Liver (tissue), 9 donors: ENCODE data around the gene GIPC2. TPM values are rescaled to one million over a fixed set of nuclear protein-coding genes. Genes with fewer than 3 reads are reported as not detected.

Experiments used
- DNase-seq: peaks from one replicate; pipeline ENCODE4 v3.0.0-alpha.2; 2017; ENCODE audit warnings: low spot score
- H3K27ac ChIP-seq, 2 donors: one replicate each; pipeline ENCODE4 v1.7.0; 2013; ENCODE audit warnings: inconsistent platforms in 2 of 2, low read length in 2 of 2, control low read depth in 1 of 2, low read depth in 1 of 2, mild to moderate bottlenecking in 1 of 2
- H3K27me3 ChIP-seq, 4 donors: one replicate each; pipeline versions ENCODE4 v1.6.1 to v1.7.0; 2013; ENCODE audit warnings: low read length in 3 of 4, inconsistent platforms in 1 of 4, mild to moderate bottlenecking in 1 of 4, moderate library complexity in 1 of 4; ENCODE audit not compliant: control insufficient read depth in 4 of 4, insufficient read depth in 4 of 4
- H3K36me3 ChIP-seq, 4 donors: one replicate each; pipeline versions ENCODE4 v1.6.1 to v1.7.0; 2013; ENCODE audit warnings: low read length in 3 of 4, mild to moderate bottlenecking in 3 of 4, low read depth in 1 of 4, moderate library complexity in 1 of 4; ENCODE audit not compliant: control insufficient read depth in 4 of 4, insufficient read depth in 3 of 4
- H3K4me1 ChIP-seq, 4 donors: one replicate each; pipeline versions ENCODE4 v1.6.1 to v1.7.0; 2013; ENCODE audit warnings: low read length in 3 of 4, mild to moderate bottlenecking in 3 of 4, moderate library complexity in 1 of 4; ENCODE audit not compliant: control insufficient read depth in 4 of 4, insufficient read depth in 4 of 4
- H3K4me3 ChIP-seq, 3 donors: one replicate each; pipeline versions ENCODE4 v1.6.1 to v1.7.0; 2013; ENCODE audit warnings: low read length in 3 of 3, control low read depth in 1 of 3, low read depth in 1 of 3, mild to moderate bottlenecking in 1 of 3
- H3K9ac ChIP-seq, 2 donors: one replicate each; pipeline ENCODE4 v1.7.0; 2013; ENCODE audit warnings: low read length in 2 of 2, mild to moderate bottlenecking in 2 of 2, moderate library complexity in 2 of 2, control low read depth in 1 of 2, low read depth in 1 of 2
- H3K9me3 ChIP-seq, 4 donors: one replicate each; pipeline versions ENCODE4 v1.6.1 to v1.7.0; 2013; ENCODE audit warnings: low read length in 3 of 4; ENCODE audit not compliant: control insufficient read depth in 4 of 4
- ATF3 ChIP-seq: IDR thresholded peaks from 2 replicates; pipeline ENCODE4 v1.6.1; 2016; ENCODE audit warnings: antibody characterized with exemption
- CTCF ChIP-seq: fragments of 150-350 bp; IDR thresholded peaks from 2 replicates; pipeline ENCODE4 v1.5.1; 2017; ENCODE audit warnings: improper control_type of control experiment, low read depth, low read length; ENCODE audit not compliant: missing input control
- EGR1 ChIP-seq, 2 donors: IDR thresholded peaks; 2 replicates each; pipeline ENCODE4 v1.6.1; 2016 to 2018; ENCODE audit warnings: antibody characterized with exemption in 2 of 2, low read depth in 2 of 2
- FOXA1 ChIP-seq: IDR thresholded peaks from 2 replicates; pipeline ENCODE4 v1.6.1; 2016; ENCODE audit warnings: antibody characterized with exemption
- FOXA2 ChIP-seq: IDR thresholded peaks from 2 replicates; pipeline ENCODE4 v1.6.1; 2016; ENCODE audit warnings: antibody characterized with exemption
- HNF4A ChIP-seq, 2 donors: conservative IDR thresholded peaks; 2 replicates each; pipeline ENCODE4 v1.6.1; 2016; ENCODE audit warnings: antibody characterized with exemption in 2 of 2, mild to moderate bottlenecking in 2 of 2
- HNF4G ChIP-seq: IDR thresholded peaks from 2 replicates; pipeline ENCODE4 v1.6.1; 2016; ENCODE audit warnings: antibody characterized with exemption
- JUND ChIP-seq, 2 donors: IDR thresholded peaks; 2 replicates each; pipeline ENCODE4 v1.6.1; 2016; ENCODE audit warnings: antibody characterized with exemption in 2 of 2
- MAX ChIP-seq: IDR thresholded peaks from 2 replicates; pipeline ENCODE4 v1.6.1; 2016; ENCODE audit warnings: antibody characterized with exemption
- NR2F2 ChIP-seq: IDR thresholded peaks from 2 replicates; pipeline ENCODE4 v1.6.1; 2016; ENCODE audit warnings: antibody characterized with exemption
- RAD21 ChIP-seq, 2 donors: IDR thresholded peaks; 2 replicates each; pipeline ENCODE4 v1.6.1; 2016; ENCODE audit warnings: antibody characterized with exemption in 2 of 2, mild to moderate bottlenecking in 2 of 2
- RXRA ChIP-seq, 2 donors: IDR thresholded peaks; 2 replicates each; pipeline ENCODE4 v1.6.1; 2017 to 2018; ENCODE audit warnings: antibody characterized with exemption in 2 of 2, mild to moderate bottlenecking in 1 of 2
- SP1 ChIP-seq: IDR thresholded peaks from 2 replicates; pipeline ENCODE4 v1.6.1; 2018; ENCODE audit warnings: antibody characterized with exemption, mild to moderate bottlenecking
- TAF1 ChIP-seq: conservative IDR thresholded peaks from 2 replicates; pipeline ENCODE4 v1.6.1; 2016; ENCODE audit warnings: antibody characterized with exemption, mild to moderate bottlenecking
- YY1 ChIP-seq: IDR thresholded peaks from 2 replicates; pipeline ENCODE4 v1.6.1; 2016; ENCODE audit warnings: antibody characterized with exemption, mild to moderate bottlenecking
- ZBTB33 ChIP-seq: IDR thresholded peaks from 2 replicates; pipeline ENCODE4 v1.6.1; 2016; ENCODE audit warnings: antibody characterized with exemption
- WGBS: extraction: QIAGEN DNeasy Blood & Tissue Kit; methylation state at CpG from one replicate; pipeline ENCODE4 v1.1.7; 2013; 5-methylcytosine and 5-hydroxymethylcytosine counted together
- polyA plus RNA-seq, 2 donors: library from polyadenylated mRNA; stranded (reverse) in 1 of 2; unstranded in 1 of 2; fragments of 200-250 nt in 1 of 2; fragments of >200 nt in 1 of 2; fragmentation: Nextera tagmentation in 1 of 2; extraction: Ambion mirVana in 1 of 2; gene quantifications; one replicate each; pipeline versions ENCODE4 v1.2.1 to v1.2.3, GENCODE V29; 2013 to 2015
- total RNA-seq, 2 donors: library from RNA; depleted of rRNA; stranded (reverse); fragments of >200 nt; gene quantifications; one replicate each; pipeline ENCODE4 v1.2.3, GENCODE V29; 2014
- donor health status: healthy.
- donor health status: healthy.
- donor health status: healthy.
- donor health status: healthy.
- donor health status: healthy.

The GIPC2 gene
- total and polyA plus RNA-seq, 4 donors: 3.7 to 10.9 (median 6.4) TPM

GRCh38 chr1:78121710-78122109, 75.9 kb downstream of the GIPC2 start:
- Histone ChIP-seq H3K27me3 (no peaks in the 10 kb centered on the region), H3K9me3 (no peaks in the 10 kb centered on the region), H3K4me1 (no peaks in the 10 kb centered on the region), H3K27ac (no peak overlapping the region), H3K9ac (no peak overlapping the region), H3K36me3 (peaks cover 3 to 12% (median 5%) of the 10 kb centered on the region in 4 donors), H3K4me3 (no peak overlapping the region)
- DNase-seq: no peak
- TF ChIP-seq JUND (IDR thresholded peaks at IDR 0.05) (no peak), FOXA2 (no peak), FOXA1 (no peak), ZBTB33 (no peak), CTCF (no peak), MAX (no peak), RAD21 (IDR thresholded peaks at IDR 0.05) (no peak), HNF4A (conservative IDR thresholded peaks at IDR 0.05) (no peak), SP1 (no peak), HNF4G (no peak), EGR1 (IDR thresholded peaks at IDR 0.05; ENCODE audit: low read depth in 2 of 2) (no peak), TAF1 (no peak)
- 86% methylated on average over 2 of the region's 2 CpGs for WGBS

- H3K4me1 ChIP-seq: no peaks in the 10 kb centered on the region
- H3K9me3 ChIP-seq: no peaks in the 10 kb centered on the region
- H3K27ac ChIP-seq: no peak overlapping the region
- no peak overlapping the region for H3K4me3 ChIP-seq
- H3K36me3 ChIP-seq: peaks cover 3 to 19% (median 7%) of the 10 kb centered on the region in 4 donors
- H3K27me3 ChIP-seq: no peaks in the 10 kb centered on the region
- DNase-seq: no peak
- H3K9ac ChIP-seq: no peak overlapping the region
- TF ChIP-seq FOXA1 (no peak), TAF1 (no peak), RXRA (IDR thresholded peaks at IDR 0.05) (no peak), ATF3 (no peak), HNF4G (no peak)
- WGBS: 87% methylated on average over 5 of the region's 5 CpGs
These were observed 76.6 kb downstream of the GIPC2 start for GRCh38 chr1:78122389-78122788.

GRCh38 chr1:78126506-78126905, 80.7 kb downstream of the GIPC2 start:
- no peak for TF ChIP-seq EGR1 (IDR thresholded peaks at IDR 0.05; ENCODE audit: low read depth in 2 of 2)
- no peak for TF ChIP-seq ATF3
- no peak for TF ChIP-seq YY1
- TF ChIP-seq TAF1: no peak
- TF ChIP-seq NR2F2: no peak
- TF ChIP-seq HNF4G: no peak
- no peak for TF ChIP-seq CTCF
- TF ChIP-seq RAD21 (IDR thresholded peaks at IDR 0.05): no peak
- no peak overlapping the region for H3K27ac ChIP-seq
- WGBS: 90% methylated on average over 3 of the region's 3 CpGs

More at GRCh38 chr1:78126506-78126905, 80.7 kb downstream of the GIPC2 start:
- Histone ChIP-seq H3K36me3 (peaks cover 2 to 10% (median 3%) of the 10 kb centered on the region in 4 donors), H3K9me3 (no peaks in the 10 kb centered on the region), H3K9ac (no peak overlapping the region), H3K27me3 (no peaks in the 10 kb centered on the region), H3K4me1 (no peaks in the 10 kb centered on the region), H3K4me3 (no peak overlapping the region)
- no peak for DNase-seq
